Measurements from ENCODE around the gene PARP15.
"Not testable (repeated sequence)": the region's sequence is repeated elsewhere in the genome, so short reads cannot be mapped to it uniquely, and the experiment has no call there.

The PARP15 gene

DNA sequence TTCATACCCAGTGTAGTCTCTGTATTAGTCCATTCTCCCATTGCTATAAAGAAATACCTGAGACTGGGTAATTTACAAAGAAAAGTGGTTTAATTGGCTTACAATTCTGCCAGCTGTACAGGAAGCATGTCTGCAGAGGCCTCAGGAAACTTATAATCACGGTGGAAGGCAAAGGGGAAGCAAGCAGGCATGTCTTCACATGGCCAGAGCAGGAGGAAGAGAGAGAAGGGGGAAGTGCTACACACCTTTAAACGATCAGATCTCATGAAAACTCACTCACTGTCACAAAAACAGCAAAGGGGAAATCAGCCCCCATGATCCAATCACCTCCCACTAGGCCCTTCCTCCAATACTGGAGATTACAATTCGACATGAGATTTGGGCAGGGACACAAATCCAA is 96.9 kb downstream of the PARP15 start:
- DNase-seq = no peak

DNA sequence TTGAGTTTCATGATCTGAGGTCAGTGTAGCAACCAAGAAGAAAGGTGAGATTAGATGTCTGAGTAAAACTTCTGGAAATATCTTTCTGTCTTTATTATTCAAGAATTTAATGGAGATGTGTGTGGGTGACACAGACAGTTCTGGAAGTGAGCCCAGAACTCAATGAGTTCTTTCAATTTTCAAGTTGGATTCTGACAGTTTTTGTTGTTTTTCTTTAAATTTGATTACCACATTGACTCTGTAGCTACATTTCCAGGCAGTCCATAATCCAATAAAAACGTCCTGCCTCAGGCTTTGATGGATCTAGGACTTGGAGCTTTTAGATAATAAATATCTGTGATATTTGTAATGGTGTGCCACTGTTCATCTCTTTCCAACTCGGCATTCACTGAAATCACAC is 99.3 kb downstream of the PARP15 start:
- DNase-seq = no peak

DNA sequence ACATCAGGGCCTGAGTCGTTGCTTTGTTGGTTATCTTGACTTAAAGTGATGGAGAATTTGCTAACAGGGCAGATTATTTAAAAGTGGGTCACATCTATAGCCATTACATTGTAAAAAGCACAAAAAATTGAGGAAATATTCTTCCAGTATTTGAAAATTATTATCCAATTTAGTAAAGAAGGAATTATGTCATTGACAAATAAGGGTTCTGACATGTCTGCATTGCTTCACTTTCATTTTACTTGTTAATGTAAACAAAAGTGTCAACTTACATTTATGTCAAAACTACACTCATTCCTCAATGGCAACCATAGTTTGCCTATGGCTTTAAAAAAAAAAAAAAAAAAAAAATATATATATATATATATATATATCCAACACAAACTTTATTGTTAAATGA is 99.8 kb downstream of the PARP15 start:
- DNase-seq = no peak

DNA sequence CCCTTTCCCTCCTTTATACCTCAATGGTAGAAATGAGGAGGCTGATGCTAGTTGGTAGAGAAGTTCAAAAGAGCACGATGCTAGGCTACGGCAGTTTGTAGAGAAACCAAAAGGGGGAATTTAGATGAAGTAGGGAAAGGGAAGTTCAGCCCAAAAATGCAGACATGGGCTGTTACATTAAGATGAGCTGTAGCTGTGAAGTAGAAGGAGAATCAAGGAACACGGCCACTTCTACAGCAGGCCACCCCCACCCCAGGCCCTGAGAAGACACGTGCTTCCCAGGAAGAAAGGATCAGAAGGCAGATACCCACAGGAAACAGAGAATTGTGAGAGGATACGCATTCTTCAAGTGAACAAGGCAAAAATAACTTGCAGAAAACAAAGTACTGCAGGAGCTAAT is 101.1 kb downstream of the PARP15 start:
- no peak for DNase-seq

DNA sequence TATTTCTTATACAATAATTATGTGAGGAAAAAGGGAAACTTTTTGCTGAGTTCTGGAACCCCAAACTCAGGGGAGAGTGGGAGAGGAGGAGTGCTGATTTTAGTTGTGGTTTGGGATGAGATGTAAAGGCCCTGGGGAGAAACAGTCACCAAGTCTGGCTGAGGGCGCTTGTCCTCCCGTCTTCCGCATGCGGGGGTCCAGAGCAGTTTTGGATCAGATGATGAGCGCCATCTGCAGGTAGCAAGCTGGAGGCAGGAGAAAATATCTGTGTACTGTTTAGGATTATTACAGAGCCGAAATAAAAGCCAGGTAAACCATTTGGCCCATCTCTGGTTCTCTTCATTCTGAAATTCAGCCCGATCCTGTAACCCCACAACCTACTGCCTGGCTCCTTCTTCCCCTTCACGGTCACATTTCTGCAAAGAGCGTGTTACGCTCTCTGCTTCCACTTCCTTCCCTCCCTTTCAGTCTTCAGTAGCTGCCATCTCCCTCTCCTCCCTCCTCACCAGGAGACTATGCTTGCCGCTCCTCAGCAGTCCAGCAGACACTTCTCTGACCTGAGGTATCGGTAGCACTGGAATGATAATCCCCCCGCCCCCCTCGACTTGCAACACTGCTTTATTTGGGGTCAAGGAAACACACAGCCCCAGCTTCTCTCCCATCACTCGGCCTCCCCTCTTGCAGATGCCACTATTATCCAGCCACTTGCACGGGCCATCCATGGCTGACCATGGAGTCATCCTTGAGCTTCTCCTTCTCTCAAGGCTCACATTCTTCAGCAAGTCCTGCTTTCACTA is 101.8 kb downstream of the PARP15 start:
- peak; percentile 65 for DNase-seq

DNA sequence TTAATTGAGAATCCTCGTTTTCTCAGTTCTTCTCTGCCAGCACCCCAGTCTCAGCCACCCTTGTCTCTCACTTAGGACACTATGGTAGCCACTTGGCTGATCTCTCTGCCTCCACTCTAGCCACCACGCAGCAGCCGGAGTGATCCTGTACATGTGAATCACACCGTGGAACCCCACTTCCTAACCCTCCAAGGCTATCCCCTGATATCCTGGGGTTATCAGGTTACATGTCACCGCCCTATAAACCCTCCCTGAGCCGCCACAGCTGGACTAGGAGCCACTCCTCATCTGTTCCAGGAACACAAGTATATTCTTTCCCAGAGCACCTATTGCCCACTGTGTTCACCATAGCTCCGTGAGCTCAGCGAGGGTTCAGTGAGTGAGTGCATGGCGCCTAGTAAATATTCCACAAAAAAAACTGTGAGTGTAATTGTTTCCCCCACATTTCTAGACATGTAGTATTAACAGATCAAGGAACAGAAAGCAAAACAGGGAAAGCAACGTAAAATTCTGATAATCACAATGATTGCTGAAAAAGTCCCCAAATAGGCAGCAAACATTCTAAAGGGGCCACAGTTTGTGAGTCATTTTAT is 102.5 kb downstream of the PARP15 start:
- DNase-seq = peak; percentile 38

DNA sequence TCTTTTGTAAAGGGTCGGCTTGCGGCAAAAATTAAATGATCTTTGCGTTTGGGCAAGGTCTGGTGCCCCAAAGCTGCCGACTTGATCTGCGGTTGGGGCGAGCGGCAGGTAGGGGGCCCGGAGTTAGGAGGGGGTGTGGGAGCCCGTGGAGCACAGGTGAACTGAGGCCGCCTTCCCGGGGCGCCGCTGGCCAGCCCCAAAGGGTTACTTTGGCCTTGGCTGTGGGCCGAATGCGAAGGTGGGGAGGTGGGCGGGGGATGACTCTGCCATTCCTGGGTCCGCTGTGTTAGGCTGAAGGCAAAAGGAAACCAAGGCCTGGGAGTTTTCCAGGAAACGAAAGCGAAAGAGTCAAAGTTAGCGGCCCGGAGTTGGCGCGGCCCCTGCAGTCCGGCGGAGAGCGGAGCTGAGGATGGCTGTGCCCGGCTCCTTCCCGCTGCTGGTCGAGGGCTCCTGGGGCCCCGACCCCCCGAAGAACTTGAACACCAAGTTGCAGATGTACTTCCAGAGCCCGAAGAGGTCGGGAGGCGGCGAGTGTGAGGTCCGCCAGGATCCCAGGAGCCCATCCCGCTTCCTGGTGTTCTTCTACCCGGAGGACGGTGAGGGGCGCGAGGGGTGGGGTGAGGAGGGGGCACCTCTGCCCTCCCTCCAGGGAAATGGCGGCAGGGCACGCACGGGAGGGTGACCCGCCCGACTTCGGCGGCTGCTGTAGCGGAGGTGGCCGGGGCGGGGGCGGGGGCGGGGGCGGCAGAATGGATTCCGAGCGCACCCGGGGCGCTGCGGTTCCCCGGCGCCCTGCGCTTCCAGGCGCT is 103.2 kb downstream of the PARP15 start, which contains the start of gene PARP14:
TSS of gene PARP14 (plus strand) at position 365 of the 809 bp plus-strand sequence. CDS start at position 410, 45 bp downstream.
- peak; percentile 40 for DNase-seq

DNA sequence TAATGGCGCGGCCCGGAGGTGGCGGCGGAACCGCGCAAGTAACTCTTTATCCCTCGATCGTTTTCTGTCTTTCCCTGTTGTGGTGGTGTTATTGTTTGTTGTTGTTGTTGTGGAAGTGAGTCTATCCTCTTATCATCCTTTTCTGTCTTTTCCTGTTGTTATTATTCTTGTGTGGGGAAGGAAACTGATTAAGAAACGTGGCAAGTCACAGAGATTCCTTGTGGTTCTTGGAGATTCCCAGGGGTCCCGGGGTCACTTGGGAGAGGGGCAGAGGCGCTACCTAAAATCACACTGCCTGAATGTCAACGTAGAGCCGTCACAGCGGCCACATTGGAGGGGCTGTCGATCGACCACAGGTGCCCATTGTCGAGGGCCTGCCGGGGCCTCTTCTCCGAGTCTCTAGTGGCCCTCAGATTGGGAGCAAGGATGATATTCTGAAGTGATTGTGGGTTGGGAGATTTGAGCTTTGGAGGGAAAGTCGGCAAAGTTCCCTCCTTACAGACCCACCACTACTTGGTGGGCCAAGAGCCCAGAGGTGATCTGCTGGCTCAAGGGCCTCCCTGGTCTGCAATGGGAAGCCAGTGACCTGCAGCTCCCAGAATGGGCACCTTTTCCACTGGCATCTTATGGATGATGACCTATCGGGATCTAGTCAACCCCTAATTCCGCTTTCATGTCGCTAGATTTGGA is 104.0 kb downstream of the PARP15 start:
- no peak for DNase-seq

DNA sequence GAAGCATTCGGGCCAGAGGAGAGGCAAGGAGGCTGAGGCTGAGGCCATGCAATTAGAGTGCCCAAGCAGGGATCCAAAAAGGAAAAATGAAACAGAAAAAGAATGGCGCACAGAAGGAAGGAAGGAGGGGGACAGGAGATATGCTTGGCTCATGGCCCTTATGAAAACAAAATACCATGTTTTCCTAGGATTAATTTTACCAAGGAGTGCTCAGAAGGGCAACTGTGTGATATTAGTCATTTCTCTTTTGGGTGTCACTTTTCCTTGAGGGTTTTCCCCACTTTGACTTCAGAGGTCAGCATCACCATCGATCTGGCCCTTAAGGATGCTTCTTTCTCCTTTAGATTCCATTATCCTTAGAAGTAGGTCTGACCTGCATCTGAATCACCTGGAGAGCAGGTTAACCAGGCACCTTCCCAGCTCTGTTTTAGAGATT is 104.5 kb downstream of the PARP15 start:
- no peak for DNase-seq

DNA sequence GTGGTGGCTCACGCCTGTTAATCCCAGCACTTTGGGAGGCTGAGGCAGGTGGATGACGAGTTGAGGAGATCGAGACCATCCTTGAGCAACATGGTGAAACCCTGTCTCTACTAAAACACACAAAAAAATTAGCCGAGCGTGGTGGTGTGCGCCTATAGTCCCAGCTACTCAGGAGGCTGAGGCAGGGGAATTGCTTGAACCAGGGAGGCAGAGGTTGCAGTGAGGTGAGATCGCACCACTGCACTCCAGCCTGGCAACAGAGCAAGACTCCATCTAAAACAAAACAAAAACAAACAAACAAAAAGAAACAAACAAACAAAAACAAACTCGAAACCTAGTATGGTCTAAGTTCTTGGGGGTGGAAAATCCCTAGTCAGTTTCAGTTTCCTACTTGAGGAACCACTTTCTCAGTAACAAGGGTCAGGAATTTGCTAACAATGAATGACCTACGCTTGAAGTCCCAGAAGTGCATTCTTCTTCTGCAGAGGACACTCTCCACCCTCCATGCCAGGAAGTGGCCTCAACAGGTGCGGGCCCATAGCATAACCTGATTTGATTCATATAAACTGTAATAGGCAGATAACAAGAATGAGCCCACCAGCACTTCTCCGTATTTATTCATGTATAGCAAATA is 105.4 kb downstream of the PARP15 start:
- not testable (repeated sequence) for DNase-seq

DNA sequence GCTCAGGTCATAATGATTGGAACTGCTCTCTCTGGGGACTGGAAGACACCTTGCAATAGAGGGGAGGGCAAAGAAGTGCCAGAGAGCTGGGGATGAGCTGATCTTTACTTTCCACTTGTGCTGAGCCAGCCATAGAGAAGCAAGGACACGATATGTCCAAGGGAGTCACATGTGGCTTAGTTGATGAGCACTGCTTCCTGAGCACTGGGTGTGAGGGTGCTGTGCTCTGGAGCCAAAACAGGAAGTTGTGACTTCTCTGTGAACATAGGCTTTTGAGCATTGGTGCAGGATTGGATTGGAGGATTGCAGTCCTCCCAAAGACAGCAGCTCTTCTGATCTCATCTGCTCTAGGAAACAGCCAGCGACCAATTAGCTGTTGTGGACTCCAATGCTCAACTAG is 109.8 kb downstream of the PARP15 start:
- DNase-seq = no peak

All from NCI-H69 (cell line).